NT2/D1 (cell line): ENCODE data around the gene UBE2G1.

Source experiments
- SUZ12 ChIP-seq: IDR thresholded peaks from 2 replicates; pipeline ENCODE4 v1.6.1; 2011; ENCODE audit not compliant: insufficient read length, insufficient read depth; ENCODE audit errors: extremely low read depth
- YY1 ChIP-seq: IDR thresholded peaks from 2 replicates; pipeline ENCODE4 v1.6.1; 2011; ENCODE audit not compliant: insufficient read length, insufficient read depth

DNA sequence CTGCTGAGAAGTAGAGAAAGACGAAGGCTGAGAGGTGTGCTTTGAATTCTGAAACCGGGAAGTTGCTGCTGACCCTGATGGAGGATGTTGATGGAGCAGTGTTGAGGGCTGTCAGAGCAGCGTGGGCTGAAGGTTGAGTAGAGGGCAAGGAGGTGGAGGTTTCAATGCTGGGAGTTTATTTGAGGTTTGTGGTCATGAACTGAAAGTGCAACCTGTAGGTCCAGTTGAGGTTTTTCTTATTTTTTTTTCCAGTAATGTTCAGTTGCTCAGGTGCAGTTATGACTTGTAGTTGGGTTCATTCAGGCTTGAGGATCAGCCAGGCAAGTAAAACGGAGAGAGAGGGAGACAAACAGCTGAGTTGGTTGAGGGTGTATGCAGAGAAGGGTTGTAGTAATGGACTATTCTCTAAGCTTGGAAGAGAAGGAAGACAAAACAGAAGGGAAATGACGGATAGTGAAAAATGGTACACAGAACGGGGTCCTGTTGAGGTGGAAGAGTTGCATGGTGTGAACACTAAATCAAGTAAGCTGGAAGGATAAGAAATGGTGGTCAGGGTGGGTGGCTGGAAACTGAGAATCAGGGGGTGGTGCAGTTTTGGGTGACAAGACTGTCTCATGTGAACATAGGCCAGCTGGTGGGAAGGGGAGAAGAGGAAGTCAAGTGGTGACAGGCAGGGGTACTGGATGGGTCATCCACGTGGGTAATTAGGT is 8.7 kb upstream of the UBE2G1 start:
- TF ChIP-seq YY1 (no peak), SUZ12 (no peak)
